HG02571 (cell line): ENCODE measurements around the gene ZNF627.
"Not testable (repeated sequence)": the region's sequence is repeated elsewhere in the genome, so short reads cannot be mapped to it uniquely, and the experiment has no call there.

ENCODE experiments used
- ATAC-seq: cut with Tn5 transposase; IDR thresholded peaks from one replicate; pipeline ENCODE4 v1.9.1; 2021; ENCODE audit warnings: mild to moderate bottlenecking, moderate library complexity; ENCODE audit not compliant: unreplicated experiment

ZNF627 gene

DNA sequence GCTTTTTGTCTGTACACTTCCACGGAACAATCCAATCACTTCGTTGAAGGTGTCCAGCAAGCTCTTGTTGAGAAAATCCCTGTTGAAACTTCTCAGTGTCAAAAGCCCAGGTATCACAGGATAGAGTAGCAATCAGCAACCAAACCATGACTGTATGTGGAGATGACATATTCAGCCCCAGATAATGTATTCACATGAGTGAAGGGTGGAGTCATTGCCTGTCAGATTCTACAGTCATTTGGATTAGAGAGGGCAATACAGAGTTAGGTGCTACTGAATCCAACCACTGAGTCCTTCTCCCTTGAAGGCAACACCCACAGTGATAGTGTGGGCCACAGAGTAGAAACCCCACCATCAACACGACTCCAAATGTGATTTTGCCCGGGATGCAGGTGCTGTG is 23.3 kb downstream of the ZNF627 start:
- ATAC-seq, result no peak

DNA sequence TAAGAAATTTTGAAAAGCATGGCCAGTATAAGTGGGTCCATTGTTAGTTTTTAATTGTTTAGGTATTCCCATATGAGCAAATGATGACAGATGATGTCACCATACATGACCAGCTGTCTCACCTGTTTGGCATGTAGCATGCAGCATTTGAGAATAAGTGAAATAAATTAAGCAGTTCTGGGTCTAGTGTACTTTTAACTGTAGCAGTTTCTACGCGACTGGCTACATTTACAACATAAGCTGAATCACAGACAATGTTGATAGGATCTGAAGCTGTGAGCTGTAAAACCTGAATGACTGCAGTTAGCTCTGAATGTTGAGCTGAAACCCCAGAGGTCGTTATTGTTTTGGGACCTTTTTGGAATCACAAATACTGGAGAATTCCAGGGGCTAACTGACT is 25.1 kb downstream of the ZNF627 start:
- ATAC-seq, result not testable (repeated sequence)

DNA sequence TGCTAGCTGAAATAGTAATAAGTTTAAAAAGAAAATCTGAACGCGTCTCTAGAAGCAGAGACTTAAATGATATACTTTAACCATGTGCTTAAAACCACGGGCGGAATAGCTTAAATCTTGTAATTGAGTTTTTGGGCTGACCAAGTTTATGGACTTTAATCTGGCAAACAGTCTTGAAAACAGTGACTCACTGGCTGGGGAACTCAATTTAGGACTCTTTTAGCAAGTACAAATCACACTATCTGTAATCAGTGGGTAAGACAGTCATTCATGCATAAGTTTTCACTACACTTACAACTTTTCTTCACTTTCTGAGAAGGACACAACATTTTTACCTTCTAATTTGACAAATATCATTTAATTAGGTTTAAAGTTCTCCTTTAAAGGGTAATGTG is 26.8 kb downstream of the ZNF627 start:
- no peak for ATAC-seq

DNA sequence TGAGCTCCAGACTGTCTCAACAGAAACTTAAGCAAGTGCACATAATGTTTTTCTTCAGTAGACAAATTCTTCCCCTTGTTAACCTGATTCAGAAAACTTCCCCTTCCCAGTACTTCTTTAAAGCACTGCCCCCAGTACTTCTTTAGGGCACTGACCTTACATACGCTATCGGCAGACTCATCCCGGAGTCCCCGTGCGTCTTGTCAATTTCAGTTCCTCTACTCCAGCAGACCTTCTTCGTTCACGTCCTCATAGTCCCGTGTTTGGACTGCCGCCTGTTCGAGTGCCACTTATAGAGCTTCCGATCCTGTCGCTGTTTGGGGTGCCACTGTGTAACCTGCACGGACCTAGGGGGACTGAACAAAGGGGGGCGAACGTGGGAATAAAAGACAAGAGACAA is 29.0 kb downstream of the ZNF627 start:
- no peak for ATAC-seq

DNA sequence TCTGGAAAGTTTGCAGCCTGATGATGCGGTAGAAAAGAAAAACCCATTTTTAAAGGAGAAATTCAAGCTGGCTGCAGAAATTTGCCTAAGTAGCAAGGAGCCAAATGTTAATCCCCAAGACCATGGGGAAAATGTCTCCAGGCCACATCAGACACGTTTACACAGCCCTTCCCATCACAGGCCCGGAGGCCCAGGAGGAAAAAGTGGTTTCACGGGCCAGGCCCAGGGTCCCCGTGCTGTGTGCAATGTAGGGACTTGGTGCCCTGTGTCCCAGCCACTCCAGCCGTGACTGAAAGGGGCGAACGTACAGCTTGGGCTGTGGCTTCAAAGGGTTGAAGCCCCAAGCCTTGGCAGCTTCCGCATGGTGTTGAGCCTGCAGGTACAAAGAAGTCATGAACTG is 35.9 kb downstream of the ZNF627 start:
- ATAC-seq, result no peak

DNA sequence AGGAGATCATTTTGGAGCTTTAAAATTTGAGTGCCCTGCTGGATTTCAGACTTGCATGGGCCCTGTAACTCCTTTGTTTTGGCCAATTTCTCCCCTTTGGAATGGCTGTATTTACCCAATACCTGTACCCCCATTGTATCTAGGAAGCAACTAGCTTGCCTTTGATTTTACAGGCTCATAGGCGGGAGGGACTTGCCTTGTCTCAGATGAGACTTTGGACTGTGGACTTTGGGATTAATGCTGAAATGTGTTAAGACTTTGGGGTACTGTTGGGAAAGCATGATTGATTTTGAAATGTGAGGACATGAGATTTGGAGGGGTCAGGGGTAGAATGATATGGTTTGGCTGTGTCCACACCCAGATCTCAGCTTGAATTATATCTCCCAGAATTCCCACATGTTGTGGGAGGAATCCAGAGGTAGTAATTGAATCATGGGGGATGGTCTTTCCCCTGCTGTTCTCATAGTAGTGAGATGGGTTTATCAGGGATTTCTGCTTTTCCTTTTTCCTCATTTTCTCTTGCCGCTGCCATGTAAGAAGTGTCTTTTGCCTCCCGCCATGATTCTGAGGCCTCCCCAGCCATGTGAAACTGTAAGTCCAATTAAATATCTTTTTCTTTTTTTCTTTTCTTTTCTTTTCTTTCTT is 36.9 kb downstream of the ZNF627 start:
- not testable (repeated sequence) for ATAC-seq

DNA sequence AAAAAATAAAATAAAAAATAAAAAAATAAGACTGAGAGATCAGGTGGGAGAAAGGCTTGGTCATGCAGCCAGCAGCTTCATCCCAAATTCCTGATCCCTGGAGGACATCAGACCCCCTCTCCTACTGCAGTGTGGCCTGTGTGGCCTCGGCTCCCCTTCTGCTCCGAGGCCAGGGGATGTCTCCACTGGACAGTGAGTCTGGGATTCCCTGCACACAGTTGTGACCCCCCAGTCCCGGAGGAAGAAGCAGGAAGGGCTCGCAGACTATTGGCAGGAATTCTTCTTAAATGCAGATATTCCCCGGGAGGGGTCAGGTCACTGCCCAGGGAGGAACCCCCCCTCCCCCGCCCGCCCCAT is 41.9 kb downstream of the ZNF627 start:
- ATAC-seq, result no peak

DNA sequence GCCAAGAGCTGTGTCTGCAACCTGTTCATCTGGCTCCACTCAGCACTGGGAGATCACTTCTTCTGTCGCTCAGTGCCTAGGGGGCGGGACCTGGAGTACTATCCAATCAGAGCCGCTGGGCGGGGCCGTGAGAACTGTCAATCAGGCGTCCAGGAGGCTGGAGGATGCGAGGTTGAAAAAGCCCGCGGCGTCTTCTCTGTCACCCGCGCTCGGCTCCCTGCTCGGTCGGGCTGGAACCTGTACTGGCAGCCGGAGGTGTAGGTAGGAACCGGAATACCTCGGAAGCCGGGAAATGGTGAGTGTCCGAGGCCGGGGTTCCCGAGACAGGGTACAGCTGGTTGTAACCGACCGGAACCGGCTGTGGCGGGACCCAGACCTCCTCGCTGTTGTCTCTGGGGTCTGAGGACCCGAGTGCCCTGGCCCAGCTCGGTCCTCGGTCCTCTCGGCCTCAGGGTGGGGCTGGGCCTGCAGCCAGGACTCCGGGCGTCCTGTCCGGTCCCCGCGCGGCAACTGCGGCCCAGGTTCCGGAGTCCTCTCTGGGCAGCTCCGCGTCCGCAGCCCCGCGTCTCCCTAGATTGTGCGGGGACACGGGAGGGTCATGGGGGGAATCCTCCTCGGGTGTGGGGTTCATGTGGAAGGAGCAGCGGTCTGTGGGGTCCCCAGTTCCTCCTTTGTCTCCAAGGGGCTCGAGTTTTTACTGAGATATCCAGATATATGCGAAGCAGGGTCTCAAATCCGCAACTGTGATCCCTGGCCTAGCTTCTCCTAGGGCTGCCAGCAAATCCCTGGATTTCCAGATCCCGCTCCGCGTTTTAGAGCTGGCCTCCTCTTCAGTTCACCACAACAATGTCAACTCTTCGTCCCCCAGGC is 42.6 kb downstream of the ZNF627 start:
- ATAC-seq, result peak; percentile 95

DNA sequence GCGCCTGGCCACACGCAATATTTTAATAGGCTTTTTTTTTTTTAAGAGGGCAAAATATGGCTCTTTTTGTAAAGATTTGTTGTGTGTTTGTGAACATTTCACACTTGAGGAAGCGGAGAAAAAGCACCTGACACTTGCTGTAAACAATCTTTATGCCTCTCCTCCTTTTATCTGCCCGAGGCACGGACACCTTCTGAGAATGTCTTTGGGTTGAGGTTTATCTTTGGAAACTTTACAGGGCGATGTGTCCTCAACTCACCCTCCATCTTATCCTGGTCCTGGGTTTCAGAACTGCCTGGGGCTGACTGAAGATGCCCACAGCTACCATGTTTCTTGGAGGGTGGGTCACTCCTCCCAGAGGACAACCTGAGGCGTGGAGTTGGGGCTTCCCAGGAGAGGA is 44.0 kb downstream of the ZNF627 start:
- no peak for ATAC-seq

DNA sequence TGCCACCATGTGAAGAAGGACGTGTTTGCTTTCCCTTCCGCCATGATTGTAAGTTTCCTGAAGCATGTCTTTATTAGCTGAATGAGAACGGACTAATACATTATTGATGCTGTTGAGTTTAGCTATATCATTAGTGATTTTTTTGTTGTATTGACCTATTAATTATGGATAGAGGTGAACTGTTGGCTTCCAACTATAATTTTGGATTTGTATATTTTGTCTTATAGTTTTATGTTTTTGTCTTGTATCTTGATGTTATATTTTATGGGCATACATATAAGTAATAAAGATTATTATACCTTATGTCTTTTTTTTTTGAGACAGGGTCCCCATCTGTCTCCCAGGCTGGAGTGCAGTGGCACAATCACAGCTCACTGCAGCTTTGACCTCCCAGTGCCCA is 45.6 kb downstream of the ZNF627 start:
- no peak for ATAC-seq

DNA sequence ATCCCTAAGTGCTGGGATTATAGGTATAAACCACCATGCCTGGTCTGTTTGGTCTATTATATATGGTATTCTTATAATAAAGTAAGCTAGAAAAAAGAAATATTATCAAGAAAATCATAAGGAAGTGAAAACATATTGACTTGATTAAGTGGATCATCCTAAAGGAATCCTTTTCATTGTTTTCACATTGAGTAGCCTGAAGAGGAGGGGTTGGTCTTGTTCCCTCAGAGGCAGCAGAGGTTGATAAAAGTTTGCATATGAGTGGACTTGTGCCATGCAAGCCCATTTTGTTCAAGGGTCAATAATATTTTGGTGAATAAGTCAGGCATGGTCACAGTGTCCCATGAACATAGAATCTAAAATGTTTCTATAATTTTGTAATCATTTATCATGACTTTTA is 52.7 kb downstream of the ZNF627 start:
- ATAC-seq, result no peak

DNA sequence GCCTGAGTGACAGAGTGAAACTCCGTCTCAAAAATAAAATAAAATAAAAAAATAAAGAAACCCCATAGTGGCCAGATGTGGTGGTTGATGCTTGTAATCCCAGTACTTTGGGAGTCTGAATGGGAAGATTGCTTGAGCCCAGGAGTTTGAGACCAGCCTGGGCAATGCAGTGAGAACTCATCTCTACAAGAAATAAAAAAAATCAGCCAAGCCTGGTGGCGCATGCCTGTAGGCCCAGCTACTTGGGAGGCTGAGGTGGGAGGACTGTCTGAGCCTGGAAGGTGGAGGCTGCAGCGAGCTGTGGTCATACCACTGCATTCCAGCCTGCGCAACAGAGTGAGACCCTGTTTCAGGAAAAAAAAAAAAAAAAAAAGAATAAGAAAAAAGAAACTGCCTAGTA is 53.8 kb downstream of the ZNF627 start:
- ATAC-seq, result no peak

DNA sequence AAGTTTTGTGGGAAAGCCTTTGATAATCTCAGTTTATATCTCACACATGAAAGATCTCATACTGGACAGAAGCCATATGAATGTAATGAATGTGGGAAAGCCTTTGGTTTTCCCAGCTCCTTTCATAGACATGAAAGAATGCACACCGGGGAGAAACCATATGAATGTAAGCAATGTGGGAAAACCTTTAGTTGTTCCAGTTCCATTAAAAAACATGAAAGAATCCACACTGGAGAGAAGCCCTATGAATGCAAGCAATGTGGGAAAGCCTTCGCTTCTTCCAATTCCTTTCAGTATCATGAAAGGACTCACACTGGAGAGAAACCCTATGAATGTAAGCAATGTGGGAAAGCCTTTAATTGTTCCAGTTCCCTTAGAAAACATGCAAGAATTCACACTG is 54.8 kb downstream of the ZNF627 start:
- ATAC-seq, result no peak

DNA sequence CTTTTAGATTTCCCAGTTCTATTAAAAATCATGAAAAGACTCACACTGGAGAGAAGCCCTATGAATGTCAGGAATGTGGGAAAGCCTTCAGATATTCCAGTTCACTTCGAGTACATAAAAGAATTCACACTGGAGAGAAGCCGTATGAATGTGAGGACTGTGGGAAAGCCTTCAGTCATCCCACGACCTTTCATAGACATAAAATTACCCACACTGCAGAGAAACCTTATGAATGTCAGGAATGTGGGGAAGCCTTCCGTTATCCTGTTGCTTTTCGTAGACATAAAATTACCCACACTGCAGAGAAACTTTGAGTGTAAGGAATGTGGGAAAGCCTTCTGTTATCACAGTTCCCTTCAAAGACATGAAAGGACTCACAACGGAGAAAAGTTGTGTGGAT is 55.2 kb downstream of the ZNF627 start:
- no peak for ATAC-seq

DNA sequence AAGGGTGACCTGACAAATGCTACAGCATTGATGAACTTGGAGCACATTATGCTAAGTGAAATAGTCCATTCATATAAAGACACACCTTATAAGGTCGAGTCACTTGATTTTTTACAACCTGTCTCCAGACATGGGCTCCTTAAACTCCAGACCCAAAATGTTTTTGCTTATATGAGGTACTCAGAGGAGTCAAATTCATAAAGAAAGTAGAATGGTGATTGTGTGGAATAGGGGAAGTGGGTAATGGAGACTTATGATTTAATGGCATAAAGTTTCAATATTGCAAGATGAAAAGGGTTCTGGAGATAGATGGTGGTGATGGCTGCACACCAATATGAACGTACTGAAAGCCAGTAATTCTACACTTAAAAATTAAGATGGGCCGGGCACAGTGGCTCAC is 59.3 kb downstream of the ZNF627 start:
- ATAC-seq, result no peak

DNA sequence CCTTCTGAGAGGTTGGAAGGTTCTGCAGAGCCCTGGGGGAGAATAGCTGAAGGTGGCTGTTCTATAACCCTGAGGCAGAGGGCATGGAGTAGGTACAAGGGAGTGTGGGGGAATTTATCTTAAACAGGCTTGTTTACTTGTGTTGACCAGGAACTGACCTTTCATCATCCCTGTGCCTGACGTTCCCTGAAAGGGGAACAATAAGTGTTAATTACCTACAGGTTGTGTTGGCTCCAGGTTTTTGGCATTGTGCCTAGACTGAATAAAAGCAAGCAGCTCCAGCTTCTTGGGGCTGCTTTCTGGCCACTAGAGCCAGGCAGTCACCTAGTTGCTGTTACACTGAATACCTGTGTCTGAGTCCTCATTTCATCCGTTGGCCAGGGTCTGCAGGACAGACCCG is 60.0 kb downstream of the ZNF627 start:
- ATAC-seq, result no peak

DNA sequence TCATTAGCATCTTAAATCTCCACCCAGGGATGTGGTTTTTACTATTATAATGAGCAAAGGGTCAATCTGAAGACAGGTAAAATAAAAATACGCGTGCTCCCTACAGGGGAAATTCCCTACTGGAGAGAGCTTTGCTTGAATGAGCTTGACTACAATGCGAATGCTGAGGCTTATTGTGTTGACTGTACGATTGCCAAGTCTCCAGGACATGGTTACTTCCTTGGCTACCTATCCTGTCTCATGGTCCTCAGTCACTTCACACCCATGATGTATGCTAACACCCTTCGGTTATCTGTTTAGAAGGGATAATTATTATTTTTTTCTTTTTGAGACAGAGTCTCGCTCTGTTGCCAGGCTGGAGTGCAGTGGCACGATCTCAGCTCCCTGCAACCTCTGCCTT is 61.7 kb downstream of the ZNF627 start:
- no peak for ATAC-seq

DNA sequence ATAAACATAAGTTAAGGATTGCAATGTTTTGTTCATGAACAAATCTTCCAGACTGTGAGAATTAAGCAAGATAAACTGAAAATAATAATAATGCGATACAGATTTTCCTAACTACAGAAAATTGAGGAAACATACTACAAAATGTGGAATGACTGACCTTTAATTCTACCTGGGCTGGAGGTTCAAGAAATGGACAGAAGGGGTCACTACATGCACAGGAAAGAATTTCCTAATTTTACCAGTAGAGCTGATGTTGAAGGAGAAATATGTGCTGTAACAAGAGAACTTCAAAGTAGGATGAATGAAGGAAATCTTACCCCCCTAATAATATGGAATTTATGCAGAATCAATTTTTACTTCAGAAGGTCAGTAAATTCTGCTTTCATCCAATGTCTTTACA is 62.3 kb downstream of the ZNF627 start:
- no peak for ATAC-seq

DNA sequence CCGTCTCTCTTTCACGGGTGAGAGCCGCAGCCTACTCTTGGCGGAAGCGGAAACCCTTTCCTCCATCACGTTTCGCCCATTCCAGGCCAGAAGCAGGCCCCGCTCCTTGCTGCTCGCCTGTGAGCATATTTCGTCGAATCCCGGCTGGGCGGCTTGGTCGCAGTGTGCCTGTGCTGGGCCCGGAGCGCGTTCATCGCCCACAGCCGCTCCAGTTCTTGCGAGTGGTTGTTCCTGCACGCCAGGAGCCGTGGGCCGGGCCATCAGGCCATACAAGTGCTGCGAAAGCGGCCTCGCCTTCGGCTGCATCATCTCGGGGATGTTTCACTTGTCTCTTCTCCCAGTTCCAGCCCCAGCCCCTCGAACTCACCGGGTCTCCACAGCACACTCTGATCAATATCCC is 65.0 kb downstream of the ZNF627 start:
- ATAC-seq, result no peak

DNA sequence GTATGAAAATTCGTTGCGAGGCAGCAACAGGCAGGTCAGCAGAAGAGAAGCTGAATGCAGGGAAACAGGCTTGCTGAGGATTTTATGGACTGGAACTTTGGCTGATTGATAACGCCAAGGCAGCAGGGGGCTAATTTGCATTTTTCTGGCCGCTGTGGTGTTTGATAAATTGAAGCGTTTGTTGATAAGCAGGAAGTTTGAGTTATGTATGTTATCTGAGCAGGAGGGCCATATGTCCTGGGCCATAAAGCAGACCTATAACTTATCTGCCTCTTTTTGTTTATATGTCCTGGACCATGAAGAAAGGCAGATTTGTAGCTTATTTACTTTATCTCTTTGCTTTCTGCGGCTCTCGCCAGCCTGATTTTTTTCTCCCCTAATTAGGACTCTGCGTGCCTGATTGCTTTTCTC is 65.9 kb downstream of the ZNF627 start:
- no peak for ATAC-seq
